MM.1S (cell line): Measurements from ENCODE around the gene DCLK2.

ENCODE experiments used
- CTCF ChIP-seq: fragments of 300-600 bp; sonication (generic); IDR thresholded peaks from 2 replicates; pipeline ENCODE4 v1.5.1; 2016; ENCODE audit warnings: antibody characterized with exemption, low read length, mixed read lengths
- EZH2 ChIP-seq: fragments of 300-600 bp; sonication (generic); optimal IDR thresholded peaks from 2 replicates; pipeline ENCODE3; 2017; ENCODE audit warnings: low read depth, mild to moderate bottlenecking, antibody characterized with exemption, low read length, mixed read lengths

GRCh38 chr4:150047546-150047945, 30.7 kb upstream of the DCLK2 start:
- TF ChIP-seq CTCF: no peak
- no peak for TF ChIP-seq EZH2
